NCI-H1417 treated with DMSO at 0.1 percent for 48 hours (cell line): ENCODE data around the gene FASLG.

ENCODE experiments used
- DNase-seq: peaks from one replicate; lab custom pipeline; 2025; lab: John Stamatoyannopoulos, UW

The FASLG gene

GRCh38 chr1:172647110-172647564, 11.8 kb upstream of the FASLG start:
- no peak for DNase-seq

- no peak for DNase-seq
Observed at GRCh38 chr1:172647987-172648386, 10.9 kb upstream of the FASLG start.

- DNase-seq = no peak
Observed at GRCh38 chr1:172650474-172651193, 8.3 kb upstream of the FASLG start.

- DNase-seq = no peak
Observed at GRCh38 chr1:172653015-172653709, 5.7 kb upstream of the FASLG start.

GRCh38 chr1:172654535-172654934, 4.4 kb upstream of the FASLG start:
- DNase-seq = no peak

GRCh38 chr1:172656576-172656975, 2.3 kb upstream of the FASLG start:
- no peak for DNase-seq

- no peak for DNase-seq
Observed at GRCh38 chr1:172657586-172657985, 1.3 kb upstream of the FASLG start.

GRCh38 chr1:172661107-172661506, 2.2 kb downstream of the FASLG start:
- no peak for DNase-seq

GRCh38 chr1:172662464-172663109, 3.7 kb downstream of the FASLG start:
- no peak for DNase-seq

GRCh38 chr1:172663732-172664131, 4.8 kb downstream of the FASLG start:
- DNase-seq = no peak

GRCh38 chr1:172668097-172668496, 9.2 kb downstream of the FASLG start:
- no peak for DNase-seq

GRCh38 chr1:172669011-172669410, 10.1 kb downstream of the FASLG start:
- DNase-seq = no peak

GRCh38 chr1:172670316-172670715, 11.4 kb downstream of the FASLG start:
- no peak for DNase-seq

- no peak for DNase-seq
Observed at GRCh38 chr1:172670791-172671190, 11.9 kb downstream of the FASLG start.

GRCh38 chr1:172671591-172671990, 12.7 kb downstream of the FASLG start:
- no peak for DNase-seq

- no peak for DNase-seq
Observed at GRCh38 chr1:172672720-172673119, 13.8 kb downstream of the FASLG start.

- no peak for DNase-seq
Observed at GRCh38 chr1:172673761-172674160, 14.9 kb downstream of the FASLG start.

GRCh38 chr1:172674831-172675613, 16.1 kb downstream of the FASLG start:
- DNase-seq = no peak

GRCh38 chr1:172679000-172679772, 20.3 kb downstream of the FASLG start:
- no peak for DNase-seq

GRCh38 chr1:172680244-172680643, 21.3 kb downstream of the FASLG start:
- no peak for DNase-seq

GRCh38 chr1:172680733-172681275, 21.9 kb downstream of the FASLG start:
- no peak for DNase-seq
